ENCODE measurements around the gene SEC62.

Gene SEC62

DNA sequence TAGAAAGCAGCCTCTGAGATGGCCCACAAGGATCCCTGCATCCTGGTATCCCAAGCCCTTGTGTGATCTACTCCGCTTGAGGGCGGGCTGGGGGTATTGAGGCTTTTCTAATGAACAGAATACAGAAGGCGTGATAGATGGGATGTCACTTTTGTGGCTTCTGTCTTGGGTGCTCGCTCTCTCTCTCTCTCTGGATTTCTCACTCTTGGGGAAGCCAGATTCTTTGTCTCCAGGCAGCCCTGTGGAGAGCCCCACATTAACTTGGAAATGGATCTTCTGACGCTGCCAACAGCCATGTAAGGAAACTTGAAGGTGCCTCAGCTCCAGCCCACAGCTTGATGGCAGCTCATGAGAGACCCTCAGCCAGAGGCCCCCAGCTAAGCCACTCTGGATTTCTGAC, 26.9 kb upstream of the SEC62 start:
- TF ChIP-seq, protein P1, sequence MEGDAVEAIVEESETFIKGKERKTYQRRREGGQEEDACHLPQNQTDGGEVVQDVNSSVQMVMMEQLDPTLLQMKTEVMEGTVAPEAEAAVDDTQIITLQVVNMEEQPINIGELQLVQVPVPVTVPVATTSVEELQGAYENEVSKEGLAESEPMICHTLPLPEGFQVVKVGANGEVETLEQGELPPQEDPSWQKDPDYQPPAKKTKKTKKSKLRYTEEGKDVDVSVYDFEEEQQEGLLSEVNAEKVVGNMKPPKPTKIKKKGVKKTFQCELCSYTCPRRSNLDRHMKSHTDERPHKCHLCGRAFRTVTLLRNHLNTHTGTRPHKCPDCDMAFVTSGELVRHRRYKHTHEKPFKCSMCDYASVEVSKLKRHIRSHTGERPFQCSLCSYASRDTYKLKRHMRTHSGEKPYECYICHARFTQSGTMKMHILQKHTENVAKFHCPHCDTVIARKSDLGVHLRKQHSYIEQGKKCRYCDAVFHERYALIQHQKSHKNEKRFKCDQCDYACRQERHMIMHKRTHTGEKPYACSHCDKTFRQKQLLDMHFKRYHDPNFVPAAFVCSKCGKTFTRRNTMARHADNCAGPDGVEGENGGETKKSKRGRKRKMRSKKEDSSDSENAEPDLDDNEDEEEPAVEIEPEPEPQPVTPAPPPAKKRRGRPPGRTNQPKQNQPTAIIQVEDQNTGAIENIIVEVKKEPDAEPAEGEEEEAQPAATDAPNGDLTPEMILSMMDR (IDR thresholded peaks at IDR 0.05), result no peak

DNA sequence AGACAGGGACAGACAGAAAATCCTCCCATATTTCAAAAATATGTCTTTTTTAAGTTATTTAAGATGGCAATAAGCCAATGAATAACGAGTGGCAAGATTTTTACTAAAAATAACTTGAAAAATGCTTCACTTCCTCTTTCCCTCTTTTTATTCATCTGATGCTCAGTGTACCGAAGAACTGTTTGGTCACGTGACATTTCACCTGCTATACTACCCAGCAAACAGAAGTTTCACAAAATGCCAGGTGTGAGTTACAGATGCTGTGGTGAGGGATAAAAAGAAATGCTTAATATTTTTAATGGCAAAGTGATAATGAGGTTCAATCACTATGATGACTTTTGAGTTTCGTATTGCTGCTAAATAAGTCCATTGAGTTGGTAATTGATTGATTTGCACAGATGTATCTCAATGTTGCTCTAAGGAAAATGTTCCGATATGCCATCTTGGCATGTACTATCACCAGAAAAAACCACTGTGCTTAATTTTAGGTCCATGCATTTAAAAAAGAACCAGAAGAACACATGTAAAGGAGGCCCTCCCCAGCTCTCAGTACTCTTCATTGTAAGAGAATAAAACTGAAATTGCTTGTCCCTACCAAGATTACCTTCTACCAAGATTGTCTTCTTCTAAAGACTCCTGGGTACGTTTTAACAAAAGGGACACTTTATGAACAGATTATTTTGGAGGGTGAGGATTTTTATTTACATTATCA, 26.0 kb upstream of the SEC62 start:
- TF ChIP-seq, protein P1 (IDR thresholded peaks at IDR 0.05), result no peak

DNA sequence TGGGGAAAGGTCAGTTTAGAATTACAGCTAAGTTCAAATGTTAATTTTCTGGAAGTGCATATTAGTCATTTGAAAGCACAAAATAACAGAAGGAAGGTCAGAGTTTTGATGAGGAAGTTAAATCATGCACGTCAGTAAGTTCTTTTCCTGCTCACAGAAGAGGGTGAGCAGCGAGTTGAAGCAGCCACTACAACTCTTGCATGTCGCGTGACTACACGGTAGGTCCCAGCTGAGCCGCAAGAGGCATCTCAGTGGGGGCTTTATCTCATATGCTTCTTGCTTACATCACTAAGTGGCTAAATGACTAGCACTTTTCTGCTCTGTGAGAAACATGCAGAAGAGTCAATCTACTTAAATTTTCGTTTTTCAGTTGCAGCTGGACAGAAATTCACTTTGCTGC, 21.3 kb upstream of the SEC62 start:
- TF ChIP-seq, protein P1 (IDR thresholded peaks at IDR 0.05), result no peak

DNA sequence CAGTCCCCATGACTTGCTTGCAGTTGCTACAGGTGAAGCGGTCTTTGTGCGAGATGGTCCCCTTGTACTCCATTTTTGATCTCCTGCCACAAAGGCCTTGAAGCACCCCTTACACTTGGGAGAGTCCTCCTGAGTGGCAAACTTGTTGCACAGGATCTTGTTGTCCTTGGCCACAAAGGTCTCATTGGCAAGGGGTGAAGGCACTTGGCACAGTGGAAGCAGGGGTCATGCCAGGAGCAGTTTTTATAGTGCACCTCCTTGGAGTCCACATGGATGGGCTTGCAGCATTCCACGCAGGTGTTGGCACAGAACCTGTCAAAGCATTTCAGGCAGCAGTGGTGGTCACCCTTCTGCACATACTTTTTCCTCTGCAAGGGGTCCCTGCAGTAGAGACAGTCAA, 20.3 kb upstream of the SEC62 start:
- TF ChIP-seq, protein P1 (IDR thresholded peaks at IDR 0.05), result no peak

DNA sequence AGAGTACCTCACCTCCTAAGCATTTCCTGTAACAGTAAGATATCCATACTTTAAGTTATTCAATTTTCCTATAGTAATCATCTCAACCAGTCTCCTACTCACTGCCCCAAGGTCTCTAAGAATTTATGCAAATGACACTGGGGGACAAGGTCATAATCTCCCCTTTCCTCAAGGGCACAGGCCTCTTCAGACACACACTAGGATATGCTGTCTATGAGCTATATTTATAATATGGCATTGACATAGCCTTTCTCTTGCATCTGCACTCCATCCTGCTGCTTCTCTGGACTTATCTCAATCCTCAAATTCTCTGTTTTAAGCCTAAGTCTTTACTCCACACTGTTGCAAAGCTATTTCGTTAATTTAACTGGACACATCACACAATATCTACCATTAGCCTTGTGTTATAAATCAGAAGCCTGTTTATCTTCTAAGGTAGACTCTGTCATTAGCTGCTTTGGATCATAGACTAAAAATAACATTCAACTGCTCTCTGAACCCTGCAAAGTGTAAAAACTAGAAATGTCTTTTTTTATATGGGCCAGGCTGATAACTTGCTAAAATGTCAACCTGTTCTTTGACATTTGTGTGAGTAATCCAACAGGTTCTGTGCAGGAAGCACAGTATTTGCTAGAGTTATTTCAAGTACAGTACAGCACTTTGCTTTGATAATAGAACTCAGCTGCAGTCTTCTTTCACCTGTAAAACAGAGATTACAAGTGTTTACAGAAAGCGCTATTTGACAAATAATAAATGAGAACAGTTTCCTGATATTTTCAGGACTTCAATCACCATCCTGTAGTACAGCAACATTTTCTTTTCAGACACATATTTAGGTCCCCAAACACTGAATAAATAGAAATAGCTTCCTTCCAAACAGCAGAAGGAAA, 17.8 kb upstream of the SEC62 start:
- TF ChIP-seq, protein P1 (IDR thresholded peaks at IDR 0.05), result no peak

DNA sequence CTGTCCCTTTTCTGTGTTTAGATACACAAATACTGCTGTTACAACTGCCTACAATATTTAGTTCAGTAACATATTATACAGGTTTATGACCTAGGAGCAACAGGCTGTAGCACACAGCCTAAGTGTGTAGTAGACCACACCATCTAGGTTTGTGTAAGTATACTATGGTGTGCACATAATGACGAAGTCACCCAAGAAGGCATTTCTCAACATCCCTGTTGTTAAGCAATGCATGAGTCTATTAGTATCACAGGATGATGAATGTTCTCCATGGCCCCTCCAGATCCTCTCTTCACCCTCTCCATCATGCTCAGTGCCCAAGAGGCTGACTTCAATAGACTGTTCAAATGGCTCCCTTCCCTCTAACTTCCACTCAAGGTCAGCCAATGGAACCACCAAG, 14.6 kb upstream of the SEC62 start:
- TF ChIP-seq, protein P1 (IDR thresholded peaks at IDR 0.05), result no peak

DNA sequence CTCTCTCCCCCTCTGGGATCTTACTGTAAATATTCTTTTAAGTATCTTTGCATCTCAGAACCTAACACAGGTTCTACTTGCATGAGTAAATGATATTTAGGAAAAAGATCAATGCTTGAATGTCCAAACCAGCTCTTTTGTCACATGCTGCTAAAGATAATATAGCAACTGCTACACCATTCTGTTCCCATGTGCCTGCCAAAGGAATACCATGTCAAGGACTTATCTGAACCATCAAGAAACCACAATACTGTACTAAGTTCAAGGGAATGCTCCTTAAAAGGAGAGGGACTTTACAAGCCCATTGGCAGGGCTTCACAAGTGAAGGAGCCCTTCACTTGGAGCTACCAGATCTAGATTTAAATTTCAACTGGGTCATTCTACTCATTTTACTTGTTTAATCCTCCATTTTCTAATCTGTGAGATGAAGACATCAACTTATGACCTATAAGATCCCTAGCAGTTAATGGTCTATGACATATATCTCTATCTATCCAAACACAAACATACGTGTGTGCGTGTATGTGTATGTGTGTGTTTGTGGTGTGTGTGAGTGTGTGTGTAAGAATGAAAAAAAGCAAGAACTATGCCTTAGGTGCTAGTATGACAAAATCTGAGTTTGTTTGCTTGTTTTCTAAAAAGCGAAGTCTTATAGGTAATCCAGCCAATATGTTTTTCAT, 13.0 kb upstream of the SEC62 start:
- TF ChIP-seq, protein P1 (IDR thresholded peaks at IDR 0.05), result no peak
